Breast epithelium (tissue), 3 donors: ENCODE data around the gene TEX35.

Experiments used
- CTCF ChIP-seq, 3 donors: fragments of 450-650 bp; IDR thresholded peaks; one replicate each; pipeline ENCODE4 v1.5.1; 2016 to 2017; ENCODE audit warnings: antibody characterized with exemption in 3 of 3, mild to moderate bottlenecking in 3 of 3, moderate library complexity in 3 of 3
- POLR2A ChIP-seq: fragments of 450-650 bp; IDR thresholded peaks from one replicate; pipeline ENCODE4 v1.6.1; 2016; ENCODE audit warnings: antibody characterized with exemption, mild to moderate bottlenecking, moderate library complexity
- POLR2AphosphoS5 ChIP-seq, 3 donors: sonication (generic); formaldehyde crosslinking; IDR thresholded peaks; one replicate each; pipeline ENCODE4 v1.6.1; 2017; ENCODE audit warnings: antibody characterized with exemption in 3 of 3

DNA sequence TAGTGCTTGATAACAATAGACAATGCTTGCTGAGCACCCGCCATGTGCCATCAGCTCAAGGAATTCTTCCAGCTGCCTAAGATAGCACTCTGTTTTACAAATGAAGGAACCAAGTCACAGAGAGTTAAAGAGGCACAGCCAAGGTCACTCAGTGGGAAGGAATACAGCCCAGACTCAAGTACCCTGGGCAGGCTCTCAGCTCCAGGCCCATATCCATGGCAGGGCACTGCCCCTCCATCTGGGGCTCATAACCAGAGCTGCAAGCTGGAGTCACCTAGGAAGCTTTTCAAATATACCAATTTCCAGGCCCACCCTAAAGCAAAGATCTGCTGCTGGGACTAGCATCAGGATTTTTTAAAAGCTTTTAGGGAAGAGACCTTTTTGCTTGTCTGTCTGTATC, 17.8 kb upstream of the TEX35 start:
- TF ChIP-seq CTCF (IDR thresholded peaks at IDR 0.05) (no peak), POLR2AphosphoS5 (IDR thresholded peaks at IDR 0.05) (no peak), POLR2A (no peak)
